ENCODE data around the gene EVX2.

- TF ChIP-seq POLR2AphosphoS5 (IDR thresholded peaks at IDR 0.05) (no peak), CTCF (IDR thresholded peaks at IDR 0.05) (no peak), POLR2A (IDR thresholded peaks at IDR 0.05) (no peak)
Measured at GRCh38 chr2:176087330-176088047, 3.7 kb upstream of the EVX2 start.

All from stomach (tissue), 4 donors.